SK-N-SH (cell line): ENCODE data around the gene MACROD2.

Source experiments
- EP300 ChIP-seq, 2 experiments: IDR thresholded peaks; 2 replicates each; pipeline versions ENCODE4 v1.4.0 to v1.6.1; 2012; ENCODE audit warnings: borderline replicate concordance in 1 of 2, low read depth in 1 of 2, low read length in 1 of 2
- JUND ChIP-seq: IDR thresholded peaks from 2 replicates; pipeline ENCODE4 v1.4.0; 2012
- POLR2AphosphoS5 ChIP-seq: IDR thresholded peaks from 2 replicates; pipeline ENCODE4 v1.6.1; 2012; ENCODE audit warnings: low read depth, low read length
- TF ChIP-seq, protein P1 (sequence below): fragments of 200-600 bp; sonication (generic); IDR thresholded peaks from 2 replicates; pipeline ENCODE4 v1.6.1; 2017; ENCODE audit warnings: antibody characterized with exemption, mild to moderate bottlenecking, moderate library complexity
- TF ChIP-seq, protein P2 (sequence below): fragments of 150-350 bp; IDR thresholded peaks from 2 replicates; pipeline ENCODE4 v1.6.1; 2017; ENCODE audit warnings: antibody characterized with exemption, low read length, low read depth, borderline replicate concordance
- TF ChIP-seq, protein P3 (sequence below): IDR thresholded peaks from 2 replicates; pipeline ENCODE4 v1.4.0; 2012; ENCODE audit warnings: low read depth, borderline replicate concordance

DNA sequence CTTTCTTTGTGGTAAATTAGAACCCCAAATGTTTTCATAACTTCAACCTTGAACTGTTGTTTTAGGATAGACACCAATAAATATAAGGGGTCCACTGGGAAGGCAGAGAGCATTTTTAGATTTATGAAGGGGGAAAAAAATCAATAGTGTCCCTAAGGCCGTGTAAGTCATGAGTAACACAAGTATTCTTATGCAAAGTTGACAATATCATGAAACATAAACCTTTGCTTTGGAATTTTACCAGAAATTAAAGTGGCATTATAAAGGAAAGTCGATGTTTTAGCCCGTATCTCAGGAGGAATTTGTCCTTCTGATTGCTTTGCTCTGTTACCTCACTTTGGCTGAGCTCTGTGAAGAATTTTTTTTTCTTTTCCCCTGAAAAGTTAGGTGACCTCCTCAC, 737.0 kb downstream of the MACROD2 start:
- TF ChIP-seq, protein P1, sequence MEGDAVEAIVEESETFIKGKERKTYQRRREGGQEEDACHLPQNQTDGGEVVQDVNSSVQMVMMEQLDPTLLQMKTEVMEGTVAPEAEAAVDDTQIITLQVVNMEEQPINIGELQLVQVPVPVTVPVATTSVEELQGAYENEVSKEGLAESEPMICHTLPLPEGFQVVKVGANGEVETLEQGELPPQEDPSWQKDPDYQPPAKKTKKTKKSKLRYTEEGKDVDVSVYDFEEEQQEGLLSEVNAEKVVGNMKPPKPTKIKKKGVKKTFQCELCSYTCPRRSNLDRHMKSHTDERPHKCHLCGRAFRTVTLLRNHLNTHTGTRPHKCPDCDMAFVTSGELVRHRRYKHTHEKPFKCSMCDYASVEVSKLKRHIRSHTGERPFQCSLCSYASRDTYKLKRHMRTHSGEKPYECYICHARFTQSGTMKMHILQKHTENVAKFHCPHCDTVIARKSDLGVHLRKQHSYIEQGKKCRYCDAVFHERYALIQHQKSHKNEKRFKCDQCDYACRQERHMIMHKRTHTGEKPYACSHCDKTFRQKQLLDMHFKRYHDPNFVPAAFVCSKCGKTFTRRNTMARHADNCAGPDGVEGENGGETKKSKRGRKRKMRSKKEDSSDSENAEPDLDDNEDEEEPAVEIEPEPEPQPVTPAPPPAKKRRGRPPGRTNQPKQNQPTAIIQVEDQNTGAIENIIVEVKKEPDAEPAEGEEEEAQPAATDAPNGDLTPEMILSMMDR, result no peak
- TF ChIP-seq JUND, result no peak
- TF ChIP-seq, protein P2, sequence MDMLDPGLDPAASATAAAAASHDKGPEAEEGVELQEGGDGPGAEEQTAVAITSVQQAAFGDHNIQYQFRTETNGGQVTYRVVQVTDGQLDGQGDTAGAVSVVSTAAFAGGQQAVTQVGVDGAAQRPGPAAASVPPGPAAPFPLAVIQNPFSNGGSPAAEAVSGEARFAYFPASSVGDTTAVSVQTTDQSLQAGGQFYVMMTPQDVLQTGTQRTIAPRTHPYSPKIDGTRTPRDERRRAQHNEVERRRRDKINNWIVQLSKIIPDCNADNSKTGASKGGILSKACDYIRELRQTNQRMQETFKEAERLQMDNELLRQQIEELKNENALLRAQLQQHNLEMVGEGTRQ, result no peak
- TF ChIP-seq EP300 (IDR thresholded peaks at IDR 0.05; ENCODE audit: borderline replicate concordance in 1 of 2, low read depth in 1 of 2, low read length in 1 of 2), result no peak
- no peak for TF ChIP-seq POLR2AphosphoS5
- TF ChIP-seq, protein P3, sequence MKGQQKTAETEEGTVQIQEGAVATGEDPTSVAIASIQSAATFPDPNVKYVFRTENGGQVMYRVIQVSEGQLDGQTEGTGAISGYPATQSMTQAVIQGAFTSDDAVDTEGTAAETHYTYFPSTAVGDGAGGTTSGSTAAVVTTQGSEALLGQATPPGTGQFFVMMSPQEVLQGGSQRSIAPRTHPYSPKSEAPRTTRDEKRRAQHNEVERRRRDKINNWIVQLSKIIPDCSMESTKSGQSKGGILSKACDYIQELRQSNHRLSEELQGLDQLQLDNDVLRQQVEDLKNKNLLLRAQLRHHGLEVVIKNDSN, result no peak
